ENCODE data around the gene CASP5.

DNA sequence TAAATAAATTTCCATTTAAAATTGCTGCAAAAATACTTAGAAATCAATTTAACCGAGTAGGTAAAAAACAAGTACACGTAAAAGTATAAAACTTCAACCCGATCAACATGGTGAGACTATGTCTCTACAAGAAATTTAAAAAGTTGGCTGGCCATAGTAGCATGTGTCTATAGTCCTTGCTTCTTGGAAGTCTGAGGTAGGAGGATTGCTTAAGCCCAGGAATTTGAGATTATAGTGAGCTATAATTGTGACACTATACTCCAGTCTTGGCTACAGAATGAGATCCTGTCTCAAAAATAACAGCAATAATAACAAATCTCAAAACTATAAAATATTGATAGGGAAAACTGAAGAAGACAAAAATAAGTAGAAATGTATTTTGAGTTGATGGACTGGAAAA is 65.7 kb downstream of the CASP5 start:
- no peak for TF ChIP-seq CBFB (CRISPR knock-in tag; IDR thresholded peaks at IDR 0.05; ENCODE audit: low read depth)
- TF ChIP-seq JUN (CRISPR knock-in tag; IDR thresholded peaks at IDR 0.05) = no peak
- TF ChIP-seq, protein P1, sequence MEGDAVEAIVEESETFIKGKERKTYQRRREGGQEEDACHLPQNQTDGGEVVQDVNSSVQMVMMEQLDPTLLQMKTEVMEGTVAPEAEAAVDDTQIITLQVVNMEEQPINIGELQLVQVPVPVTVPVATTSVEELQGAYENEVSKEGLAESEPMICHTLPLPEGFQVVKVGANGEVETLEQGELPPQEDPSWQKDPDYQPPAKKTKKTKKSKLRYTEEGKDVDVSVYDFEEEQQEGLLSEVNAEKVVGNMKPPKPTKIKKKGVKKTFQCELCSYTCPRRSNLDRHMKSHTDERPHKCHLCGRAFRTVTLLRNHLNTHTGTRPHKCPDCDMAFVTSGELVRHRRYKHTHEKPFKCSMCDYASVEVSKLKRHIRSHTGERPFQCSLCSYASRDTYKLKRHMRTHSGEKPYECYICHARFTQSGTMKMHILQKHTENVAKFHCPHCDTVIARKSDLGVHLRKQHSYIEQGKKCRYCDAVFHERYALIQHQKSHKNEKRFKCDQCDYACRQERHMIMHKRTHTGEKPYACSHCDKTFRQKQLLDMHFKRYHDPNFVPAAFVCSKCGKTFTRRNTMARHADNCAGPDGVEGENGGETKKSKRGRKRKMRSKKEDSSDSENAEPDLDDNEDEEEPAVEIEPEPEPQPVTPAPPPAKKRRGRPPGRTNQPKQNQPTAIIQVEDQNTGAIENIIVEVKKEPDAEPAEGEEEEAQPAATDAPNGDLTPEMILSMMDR (IDR thresholded peaks at IDR 0.05) = no peak
- no peak for TF ChIP-seq CREB1 (CRISPR knock-in tag; IDR thresholded peaks at IDR 0.05)
- TF ChIP-seq, protein P2, sequence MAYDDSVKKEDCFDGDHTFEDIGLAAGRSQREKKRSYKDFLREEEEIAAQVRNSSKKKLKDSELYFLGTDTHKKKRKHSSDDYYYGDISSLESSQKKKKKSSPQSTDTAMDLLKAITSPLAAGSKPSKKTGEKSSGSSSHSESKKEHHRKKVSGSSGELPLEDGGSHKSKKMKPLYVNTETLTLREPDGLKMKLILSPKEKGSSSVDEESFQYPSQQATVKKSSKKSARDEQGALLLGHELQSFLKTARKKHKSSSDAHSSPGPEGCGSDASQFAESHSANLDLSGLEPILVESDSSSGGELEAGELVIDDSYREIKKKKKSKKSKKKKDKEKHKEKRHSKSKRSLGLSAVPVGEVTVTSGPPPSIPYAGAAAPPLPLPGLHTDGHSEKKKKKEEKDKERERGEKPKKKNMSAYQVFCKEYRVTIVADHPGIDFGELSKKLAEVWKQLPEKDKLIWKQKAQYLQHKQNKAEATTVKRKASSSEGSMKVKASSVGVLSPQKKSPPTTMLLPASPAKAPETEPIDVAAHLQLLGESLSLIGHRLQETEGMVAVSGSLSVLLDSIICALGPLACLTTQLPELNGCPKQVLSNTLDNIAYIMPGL (CRISPR knock-in tag; IDR thresholded peaks at IDR 0.05) = no peak
- no peak for TF ChIP-seq GABPB1 (CRISPR knock-in tag; IDR thresholded peaks at IDR 0.05)
- no peak for TF ChIP-seq RELA (CRISPR knock-in tag; IDR thresholded peaks at IDR 0.05; ENCODE audit: borderline replicate concordance)
- no peak for TF ChIP-seq GTF2I (CRISPR knock-in tag; conservative IDR thresholded peaks at IDR 0.05)
- TF ChIP-seq SP1 (CRISPR knock-in tag; conservative IDR thresholded peaks at IDR 0.05) = no peak
- TF ChIP-seq FOXJ3 (CRISPR knock-in tag; IDR thresholded peaks at IDR 0.05; ENCODE audit: borderline replicate concordance) = no peak
- TF ChIP-seq, protein P3, sequence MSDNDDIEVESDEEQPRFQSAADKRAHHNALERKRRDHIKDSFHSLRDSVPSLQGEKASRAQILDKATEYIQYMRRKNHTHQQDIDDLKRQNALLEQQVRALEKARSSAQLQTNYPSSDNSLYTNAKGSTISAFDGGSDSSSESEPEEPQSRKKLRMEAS (CRISPR knock-in tag; IDR thresholded peaks at IDR 0.05) = no peak
- TF ChIP-seq, protein P4, sequence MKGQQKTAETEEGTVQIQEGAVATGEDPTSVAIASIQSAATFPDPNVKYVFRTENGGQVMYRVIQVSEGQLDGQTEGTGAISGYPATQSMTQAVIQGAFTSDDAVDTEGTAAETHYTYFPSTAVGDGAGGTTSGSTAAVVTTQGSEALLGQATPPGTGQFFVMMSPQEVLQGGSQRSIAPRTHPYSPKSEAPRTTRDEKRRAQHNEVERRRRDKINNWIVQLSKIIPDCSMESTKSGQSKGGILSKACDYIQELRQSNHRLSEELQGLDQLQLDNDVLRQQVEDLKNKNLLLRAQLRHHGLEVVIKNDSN (CRISPR knock-in tag; IDR thresholded peaks at IDR 0.05) = no peak
- TF ChIP-seq, protein P5, sequence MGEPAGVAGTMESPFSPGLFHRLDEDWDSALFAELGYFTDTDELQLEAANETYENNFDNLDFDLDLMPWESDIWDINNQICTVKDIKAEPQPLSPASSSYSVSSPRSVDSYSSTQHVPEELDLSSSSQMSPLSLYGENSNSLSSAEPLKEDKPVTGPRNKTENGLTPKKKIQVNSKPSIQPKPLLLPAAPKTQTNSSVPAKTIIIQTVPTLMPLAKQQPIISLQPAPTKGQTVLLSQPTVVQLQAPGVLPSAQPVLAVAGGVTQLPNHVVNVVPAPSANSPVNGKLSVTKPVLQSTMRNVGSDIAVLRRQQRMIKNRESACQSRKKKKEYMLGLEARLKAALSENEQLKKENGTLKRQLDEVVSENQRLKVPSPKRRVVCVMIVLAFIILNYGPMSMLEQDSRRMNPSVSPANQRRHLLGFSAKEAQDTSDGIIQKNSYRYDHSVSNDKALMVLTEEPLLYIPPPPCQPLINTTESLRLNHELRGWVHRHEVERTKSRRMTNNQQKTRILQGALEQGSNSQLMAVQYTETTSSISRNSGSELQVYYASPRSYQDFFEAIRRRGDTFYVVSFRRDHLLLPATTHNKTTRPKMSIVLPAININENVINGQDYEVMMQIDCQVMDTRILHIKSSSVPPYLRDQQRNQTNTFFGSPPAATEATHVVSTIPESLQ (CRISPR knock-in tag; IDR thresholded peaks at IDR 0.05) = no peak
- TF ChIP-seq NR2C2 (CRISPR knock-in tag; IDR thresholded peaks at IDR 0.05) = no peak

Measured in WTC11 (cell line).